ENCODE measurements around the gene NPHP4.

DNA sequence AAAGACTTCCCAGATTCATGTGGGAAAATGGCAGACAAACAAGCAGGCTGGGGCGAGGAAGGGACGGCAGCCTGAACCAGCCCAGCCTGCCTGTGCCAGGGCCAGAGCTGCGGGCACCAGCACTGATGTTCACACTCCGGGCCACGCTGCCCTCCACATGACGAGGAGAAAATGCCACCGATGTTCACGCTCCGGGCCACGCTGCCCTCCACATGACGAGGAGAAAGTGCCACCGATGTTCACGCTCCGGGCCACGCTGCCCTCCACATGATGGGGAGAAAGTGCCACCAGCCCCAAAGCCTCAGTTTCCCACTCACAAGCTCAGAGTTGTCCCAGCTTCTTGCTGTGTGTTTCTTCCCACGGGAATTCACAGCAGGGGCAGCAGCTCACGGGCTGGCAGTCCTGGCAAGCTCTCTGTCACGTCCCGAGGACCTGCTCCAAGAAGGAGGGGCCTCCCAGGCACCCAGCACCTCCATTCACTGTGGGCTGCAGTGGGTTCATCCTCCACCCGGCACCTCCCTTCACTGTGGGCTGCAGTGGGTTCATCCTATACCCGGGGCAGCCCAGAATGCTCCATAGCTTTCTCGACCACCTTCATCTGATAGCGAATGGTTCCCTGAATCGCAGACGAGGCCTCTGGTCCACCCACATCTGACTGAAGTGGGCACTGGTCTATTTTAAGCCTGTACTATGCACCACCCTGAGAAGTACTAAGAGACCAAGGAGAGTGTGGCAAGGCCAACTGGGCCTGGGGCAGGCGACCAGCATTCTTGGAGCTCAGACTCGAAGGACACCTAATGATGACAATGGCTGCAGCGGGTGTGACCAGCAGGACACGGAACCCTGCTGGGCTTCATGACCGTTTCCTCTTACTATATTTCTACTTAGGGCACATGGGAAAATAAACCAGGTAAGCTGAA is 108.8 kb downstream of the NPHP4 start:
- TF ChIP-seq, protein P1, sequence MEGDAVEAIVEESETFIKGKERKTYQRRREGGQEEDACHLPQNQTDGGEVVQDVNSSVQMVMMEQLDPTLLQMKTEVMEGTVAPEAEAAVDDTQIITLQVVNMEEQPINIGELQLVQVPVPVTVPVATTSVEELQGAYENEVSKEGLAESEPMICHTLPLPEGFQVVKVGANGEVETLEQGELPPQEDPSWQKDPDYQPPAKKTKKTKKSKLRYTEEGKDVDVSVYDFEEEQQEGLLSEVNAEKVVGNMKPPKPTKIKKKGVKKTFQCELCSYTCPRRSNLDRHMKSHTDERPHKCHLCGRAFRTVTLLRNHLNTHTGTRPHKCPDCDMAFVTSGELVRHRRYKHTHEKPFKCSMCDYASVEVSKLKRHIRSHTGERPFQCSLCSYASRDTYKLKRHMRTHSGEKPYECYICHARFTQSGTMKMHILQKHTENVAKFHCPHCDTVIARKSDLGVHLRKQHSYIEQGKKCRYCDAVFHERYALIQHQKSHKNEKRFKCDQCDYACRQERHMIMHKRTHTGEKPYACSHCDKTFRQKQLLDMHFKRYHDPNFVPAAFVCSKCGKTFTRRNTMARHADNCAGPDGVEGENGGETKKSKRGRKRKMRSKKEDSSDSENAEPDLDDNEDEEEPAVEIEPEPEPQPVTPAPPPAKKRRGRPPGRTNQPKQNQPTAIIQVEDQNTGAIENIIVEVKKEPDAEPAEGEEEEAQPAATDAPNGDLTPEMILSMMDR (IDR thresholded peaks at IDR 0.05), result no peak
- TF ChIP-seq RAD21 (IDR thresholded peaks at IDR 0.05; ENCODE audit: low read length) (no peak), TAF1 (IDR thresholded peaks at IDR 0.05; ENCODE audit: borderline replicate concordance, low read depth, low read length) (no peak), RFX5 (IDR thresholded peaks at IDR 0.05; ENCODE audit: low read length) (no peak), POLR2AphosphoS5 (IDR thresholded peaks at IDR 0.05; ENCODE audit: low read depth, low read length) (no peak), TCF12 (IDR thresholded peaks at IDR 0.05) (no peak), RCOR1 (IDR thresholded peaks at IDR 0.05; ENCODE audit: low read length) (no peak), JUND (IDR thresholded peaks at IDR 0.05) (no peak), GABPA (IDR thresholded peaks at IDR 0.05; ENCODE audit: low read depth) (no peak), YY1 (IDR thresholded peaks at IDR 0.05; ENCODE audit: low read depth) (no peak)
- TF ChIP-seq, protein P2, sequence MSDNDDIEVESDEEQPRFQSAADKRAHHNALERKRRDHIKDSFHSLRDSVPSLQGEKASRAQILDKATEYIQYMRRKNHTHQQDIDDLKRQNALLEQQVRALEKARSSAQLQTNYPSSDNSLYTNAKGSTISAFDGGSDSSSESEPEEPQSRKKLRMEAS (IDR thresholded peaks at IDR 0.05; ENCODE audit: low read depth), result no peak
- TF ChIP-seq, protein P3, sequence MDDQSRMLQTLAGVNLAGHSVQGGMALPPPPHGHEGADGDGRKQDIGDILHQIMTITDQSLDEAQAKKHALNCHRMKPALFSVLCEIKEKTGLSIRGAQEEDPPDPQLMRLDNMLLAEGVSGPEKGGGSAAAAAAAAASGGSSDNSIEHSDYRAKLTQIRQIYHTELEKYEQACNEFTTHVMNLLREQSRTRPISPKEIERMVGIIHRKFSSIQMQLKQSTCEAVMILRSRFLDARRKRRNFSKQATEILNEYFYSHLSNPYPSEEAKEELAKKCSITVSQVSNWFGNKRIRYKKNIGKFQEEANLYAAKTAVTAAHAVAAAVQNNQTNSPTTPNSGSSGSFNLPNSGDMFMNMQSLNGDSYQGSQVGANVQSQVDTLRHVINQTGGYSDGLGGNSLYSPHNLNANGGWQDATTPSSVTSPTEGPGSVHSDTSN (IDR thresholded peaks at IDR 0.05), result no peak
- TF ChIP-seq, protein P4, sequence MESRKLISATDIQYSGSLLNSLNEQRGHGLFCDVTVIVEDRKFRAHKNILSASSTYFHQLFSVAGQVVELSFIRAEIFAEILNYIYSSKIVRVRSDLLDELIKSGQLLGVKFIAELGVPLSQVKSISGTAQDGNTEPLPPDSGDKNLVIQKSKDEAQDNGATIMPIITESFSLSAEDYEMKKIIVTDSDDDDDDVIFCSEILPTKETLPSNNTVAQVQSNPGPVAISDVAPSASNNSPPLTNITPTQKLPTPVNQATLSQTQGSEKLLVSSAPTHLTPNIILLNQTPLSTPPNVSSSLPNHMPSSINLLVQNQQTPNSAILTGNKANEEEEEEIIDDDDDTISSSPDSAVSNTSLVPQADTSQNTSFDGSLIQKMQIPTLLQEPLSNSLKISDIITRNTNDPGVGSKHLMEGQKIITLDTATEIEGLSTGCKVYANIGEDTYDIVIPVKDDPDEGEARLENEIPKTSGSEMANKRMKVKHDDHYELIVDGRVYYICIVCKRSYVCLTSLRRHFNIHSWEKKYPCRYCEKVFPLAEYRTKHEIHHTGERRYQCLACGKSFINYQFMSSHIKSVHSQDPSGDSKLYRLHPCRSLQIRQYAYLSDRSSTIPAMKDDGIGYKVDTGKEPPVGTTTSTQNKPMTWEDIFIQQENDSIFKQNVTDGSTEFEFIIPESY (IDR thresholded peaks at IDR 0.05; ENCODE audit: borderline replicate concordance, low read depth), result no peak
